Spinal cord (tissue), 10 donors: ENCODE measurements around the gene TBC1D22B. TPM values are rescaled to one million over a fixed set of nuclear protein-coding genes. Genes with fewer than 3 reads are reported as not detected.

Experiments
- DNase-seq, 6 donors: peaks; one replicate each; pipeline versions ENCODE4 v3.0.0 to v3.0.0-alpha.2; 2013 to 2015; ENCODE audit warnings: low spot score in 6 of 6, low read depth in 4 of 6
- H3K27ac ChIP-seq: one replicate; pipeline ENCODE4 v1.5.1; 2013; ENCODE audit warnings: low read depth, low read length, control low read depth
- H3K27me3 ChIP-seq: one replicate; pipeline ENCODE4 v1.6.1; 2013; ENCODE audit warnings: low read length; ENCODE audit not compliant: control insufficient read depth, insufficient read depth
- H3K36me3 ChIP-seq: one replicate; pipeline ENCODE4 v1.6.1; 2013; ENCODE audit warnings: low read length; ENCODE audit not compliant: control insufficient read depth, insufficient read depth
- H3K4me1 ChIP-seq: one replicate; pipeline ENCODE4 v1.6.1; 2013; ENCODE audit warnings: low read length; ENCODE audit not compliant: control insufficient read depth, insufficient read depth
- H3K4me3 ChIP-seq: one replicate; pipeline ENCODE4 v1.5.1; 2013; ENCODE audit warnings: low read depth, low read length, control low read depth
- H3K9me3 ChIP-seq: one replicate; pipeline ENCODE4 v1.6.1; 2013; ENCODE audit warnings: low read length; ENCODE audit not compliant: control insufficient read depth, insufficient read depth
- WGBS: methylation state at CpG from one replicate; pipeline ENCODE4 v1.1.5; 2013; ENCODE audit warnings: missing lambda C conversion rate; ENCODE audit not compliant: insufficient coverage; 5-methylcytosine and 5-hydroxymethylcytosine counted together
- polyA plus RNA-seq, 2 donors: library from polyadenylated mRNA; unstranded; fragments of 120-200 nt; gene quantifications; one replicate each; pipeline ENCODE4 v1.2.1, GENCODE V29; 2013; ENCODE audit not compliant: insufficient read length in 2 of 2
- total RNA-seq, 2 donors: library from RNA; depleted of rRNA in 1 of 2; stranded (reverse); fragments of 120-200 nt in 1 of 2; fragments of >200 nt in 1 of 2; gene quantifications; one replicate each; pipeline versions ENCODE4 v1.2.3 to v1.2.4, GENCODE V29; 2013 to 2014
- donor health status: healthy.

TBC1D22B gene
- total and polyA plus RNA-seq, 4 donors = 9.3 to 15.6 (median 12.4) TPM

GRCh38 chr6:37238381-37238780 is 19.2 kb upstream of the TBC1D22B start:
- H3K36me3 ChIP-seq = no peaks in the 10 kb centered on the region
- H3K27ac ChIP-seq = no peak overlapping the region
- no peaks in the 10 kb centered on the region for H3K27me3 ChIP-seq
- 50% methylated on average over 1 of the region's 1 CpG for WGBS
- peak in 2 of 6 donors; percentile 10 to 60 for DNase-seq
- no peaks in the 10 kb centered on the region for H3K9me3 ChIP-seq
- peaks cover 7% of the 10 kb centered on the region for H3K4me1 ChIP-seq
- H3K4me3 ChIP-seq = no peak overlapping the region

- Histone ChIP-seq H3K27me3 (no peaks in the 10 kb centered on the region), H3K36me3 (no peaks in the 10 kb centered on the region), H3K27ac (peak overlapping the region; percentile 45), H3K4me3 (no peak overlapping the region), H3K4me1 (peaks cover 10% of the 10 kb centered on the region), H3K9me3 (no peaks in the 10 kb centered on the region)
- WGBS = no CpG with 5 or more reads among the region's 3 CpGs
- DNase-seq = no peak
These were observed 18.0 kb upstream of the TBC1D22B start for GRCh38 chr6:37239526-37239925.

GRCh38 chr6:37239950-37240713 is 17.4 kb upstream of the TBC1D22B start:
- DNase-seq = peak in 5 of 6 donors; percentile 68 to 92 (median 75)
- no peak overlapping the region for H3K4me3 ChIP-seq
- peaks cover 12% of the 10 kb centered on the region for H3K4me1 ChIP-seq
- no peaks in the 10 kb centered on the region for H3K36me3 ChIP-seq
- WGBS = no CpG with 5 or more reads among the region's 4 CpGs
- peak overlapping the region; percentile 45 for H3K27ac ChIP-seq
- no peaks in the 10 kb centered on the region for H3K27me3 ChIP-seq
- H3K9me3 ChIP-seq = no peaks in the 10 kb centered on the region

GRCh38 chr6:37241131-37241530 is 16.4 kb upstream of the TBC1D22B start:
- WGBS = 89% methylated on average over 5 of the region's 6 CpGs
- Histone ChIP-seq H3K4me1 (peaks cover 16% of the 10 kb centered on the region), H3K4me3 (no peak overlapping the region), H3K27ac (no peak overlapping the region), H3K9me3 (no peaks in the 10 kb centered on the region), H3K27me3 (no peaks in the 10 kb centered on the region), H3K36me3 (no peaks in the 10 kb centered on the region)
- DNase-seq = no peak

- no peak for DNase-seq
- peak overlapping the region; percentile 7 for H3K27ac ChIP-seq
- no peaks in the 10 kb centered on the region for H3K27me3 ChIP-seq
- WGBS = no CpG with 5 or more reads among the region's 5 CpGs
- H3K4me1 ChIP-seq = peaks cover 13% of the 10 kb centered on the region
- no peak overlapping the region for H3K4me3 ChIP-seq
- no peaks in the 10 kb centered on the region for H3K9me3 ChIP-seq
- H3K36me3 ChIP-seq = no peaks in the 10 kb centered on the region
These were observed 15.7 kb upstream of the TBC1D22B start for GRCh38 chr6:37241775-37242428.

GRCh38 chr6:37242429-37243052 is 15.0 kb upstream of the TBC1D22B start:
- Histone ChIP-seq H3K36me3 (no peaks in the 10 kb centered on the region), H3K27ac (peak overlapping the region; percentile 11), H3K4me1 (peaks cover 13% of the 10 kb centered on the region), H3K9me3 (no peaks in the 10 kb centered on the region), H3K27me3 (no peaks in the 10 kb centered on the region), H3K4me3 (no peak overlapping the region)
- no CpG with 5 or more reads among the region's 1 CpG for WGBS
- peak in 1 of 6 donors; percentile 13 for DNase-seq

GRCh38 chr6:37243131-37243815 is 14.3 kb upstream of the TBC1D22B start:
- no peaks in the 10 kb centered on the region for H3K27me3 ChIP-seq
- 82% methylated on average over 3 of the region's 8 CpGs for WGBS
- H3K9me3 ChIP-seq = no peaks in the 10 kb centered on the region
- H3K4me1 ChIP-seq = peaks cover 13% of the 10 kb centered on the region
- H3K27ac ChIP-seq = peak overlapping the region; percentile 88
- H3K36me3 ChIP-seq = no peaks in the 10 kb centered on the region
- no peak overlapping the region for H3K4me3 ChIP-seq
- DNase-seq = no peak

- H3K27ac ChIP-seq = peak overlapping the region; percentile 88
- H3K4me1 ChIP-seq = peaks cover 13% of the 10 kb centered on the region
- H3K4me3 ChIP-seq = no peak overlapping the region
- H3K9me3 ChIP-seq = no peaks in the 10 kb centered on the region
- no peaks in the 10 kb centered on the region for H3K27me3 ChIP-seq
- H3K36me3 ChIP-seq = no peaks in the 10 kb centered on the region
- WGBS = 86% methylated on average over 1 of the region's 3 CpGs
- DNase-seq = no peak
These were observed 13.7 kb upstream of the TBC1D22B start for GRCh38 chr6:37243816-37244370.
